Progenitor cell of endocrine pancreas (in vitro differentiated cells): ENCODE results near the gene GNG12. TPM values are rescaled to one million over a fixed set of nuclear protein-coding genes. Genes with fewer than 3 reads are reported as not detected.
A peak's percentile ranks its signal among the peaks of the same experiment; 100 is the strongest.

Source experiments
- DNase-seq: peaks from one replicate; pipeline ENCODE4 v3.0.0; 2021; ENCODE audit warnings: low spot score; ENCODE audit not compliant: unreplicated experiment
- H3K27ac Mint-ChIP-seq: 2 replicates; pipeline ENCODE4 v1.8.0; 2021; ENCODE audit warnings: mild to moderate bottlenecking, moderate library complexity, mixed read lengths
- H3K27me3 Mint-ChIP-seq: 2 replicates; pipeline ENCODE4 v1.8.0; 2021; ENCODE audit warnings: mixed read lengths
- H3K36me3 Mint-ChIP-seq: 2 replicates; pipeline ENCODE4 v1.8.0; 2022; ENCODE audit warnings: mixed read lengths; ENCODE audit not compliant: insufficient read depth
- H3K4me1 Mint-ChIP-seq: 2 replicates; pipeline ENCODE4 v1.8.0; 2021; ENCODE audit warnings: low read depth, mixed read lengths
- H3K4me3 Mint-ChIP-seq: 2 replicates; pipeline ENCODE4 v1.8.0; 2021; ENCODE audit warnings: low read depth, mild to moderate bottlenecking, moderate library complexity, mixed read lengths
- H3K9me3 Mint-ChIP-seq: 2 replicates; pipeline ENCODE4 v1.8.0; 2021; ENCODE audit warnings: low read depth, mixed read lengths
- CTCF ChIP-seq: fragments of 200-600 bp; sonication (generic); IDR thresholded peaks from one replicate; pipeline ENCODE4 v1.5.0; 2021; ENCODE audit warnings: antibody characterized with exemption, mild to moderate bottlenecking; ENCODE audit not compliant: unreplicated experiment
- total RNA-seq: library from RNA; stranded (reverse); gene quantifications from 2 replicates; pipeline ENCODE4 v1.2.1, GENCODE V29; 2021

The GNG12 gene
- total RNA-seq, 1 donor from 2014 or later: 8.9 TPM

- H3K27me3 Mint-ChIP-seq: peaks cover 3% of the 10 kb centered on the region
- no peak for TF ChIP-seq CTCF
- no peak overlapping the region for H3K27ac Mint-ChIP-seq
- DNase-seq: no peak
- no peak overlapping the region for H3K4me3 Mint-ChIP-seq
- no peaks in the 10 kb centered on the region for H3K4me1 Mint-ChIP-seq
- H3K36me3 Mint-ChIP-seq: no peaks in the 10 kb centered on the region
- no peaks in the 10 kb centered on the region for H3K9me3 Mint-ChIP-seq
Measured at GRCh38 chr1:67785847-67786753, 47.2 kb downstream of the GNG12 start.

- no peak for TF ChIP-seq CTCF
- no peaks in the 10 kb centered on the region for H3K36me3 Mint-ChIP-seq
- peak overlapping the region; percentile 36 for H3K27ac Mint-ChIP-seq
- no peak overlapping the region for H3K4me3 Mint-ChIP-seq
- DNase-seq: no peak
- H3K27me3 Mint-ChIP-seq: peaks cover 3% of the 10 kb centered on the region
- no peaks in the 10 kb centered on the region for H3K4me1 Mint-ChIP-seq
- H3K9me3 Mint-ChIP-seq: no peaks in the 10 kb centered on the region
Measured at GRCh38 chr1:67784545-67785186, 48.6 kb downstream of the GNG12 start.

GRCh38 chr1:67780637-67781036 lies 52.6 kb downstream of the GNG12 start:
- Mint-ChIP-seq H3K4me3 (no peak overlapping the region), H3K4me1 (no peaks in the 10 kb centered on the region), H3K27me3 (no peaks in the 10 kb centered on the region), H3K36me3 (peaks cover under 1% of the 10 kb centered on the region), H3K27ac (no peak overlapping the region), H3K9me3 (no peaks in the 10 kb centered on the region)
- DNase-seq: no peak
- TF ChIP-seq CTCF: no peak

GRCh38 chr1:67777440-67777839 lies 55.8 kb downstream of the GNG12 start:
- Mint-ChIP-seq H3K36me3 (peaks cover 2% of the 10 kb centered on the region), H3K9me3 (no peaks in the 10 kb centered on the region), H3K4me1 (no peaks in the 10 kb centered on the region), H3K27ac (no peak overlapping the region), H3K27me3 (no peaks in the 10 kb centered on the region), H3K4me3 (no peak overlapping the region)
- TF ChIP-seq CTCF: no peak
- no peak for DNase-seq

- Mint-ChIP-seq H3K4me3 (no peak overlapping the region), H3K36me3 (peaks cover 2% of the 10 kb centered on the region), H3K9me3 (no peaks in the 10 kb centered on the region), H3K27me3 (no peaks in the 10 kb centered on the region), H3K4me1 (no peaks in the 10 kb centered on the region), H3K27ac (no peak overlapping the region)
- TF ChIP-seq CTCF: no peak
- DNase-seq: no peak
Measured at GRCh38 chr1:67777016-67777415, 56.3 kb downstream of the GNG12 start.
